SK-N-SH (cell line): ENCODE measurements around the gene PFKFB3. TPM values are rescaled to one million over a fixed set of nuclear protein-coding genes. Genes with fewer than 3 reads are reported as not detected.

Source experiments
- CTCF ChIA-PET: fragments of 300-600, 350-600 bp; formaldehyde crosslinking; extraction: SDS; loops from one replicate; lab custom pipeline; 2021; lab: Yijun Ruan, JAX
- POLR2A ChIA-PET: fragments of 350-600 bp; sonication (Branson Sonifier 250); formaldehyde crosslinking; extraction: SDS; loops from one replicate; lab custom pipeline; 2020; ENCODE audit warnings: antibody characterized with exemption, inconsistent platforms; lab: Yijun Ruan, JAX
- DNase-seq: peaks from one replicate; pipeline ENCODE4 v3.0.0; 2012
- H2AFZ ChIP-seq: fragments of 200-600 bp; sonication (generic); 2 replicates; pipeline ENCODE4 v1.8.1; 2016; ENCODE audit warnings: antibody characterized with exemption, mild to moderate bottlenecking, low read depth
- H3F3A ChIP-seq: fragments of 200-600 bp; sonication (generic); replicated peaks from 2 replicates; pipeline ENCODE3; 2016; ENCODE audit warnings: antibody characterized with exemption, mild to moderate bottlenecking; ENCODE audit not compliant: insufficient read depth
- H3K27ac ChIP-seq, 2 experiments: fragments of 200-500 bp in 1 of 2; fragments of 200-600 bp in 1 of 2; sonication (Bioruptor generic) in 1 of 2; sonication (generic), shearing (Covaris generic) in 1 of 2; 2 replicates each; pipeline versions ENCODE4 v1.5.1 to v1.6.1; 2014 to 2016; ENCODE audit warnings: low read depth in 2 of 2, inconsistent platforms in 1 of 2, low read length in 1 of 2, mild to moderate bottlenecking in 1 of 2, mixed read lengths in 1 of 2
- H3K27me3 ChIP-seq: fragments of 200-600 bp; sonication (generic), shearing (Covaris generic); 2 replicates; pipeline ENCODE4 v1.6.1; 2016; ENCODE audit warnings: mixed run types; ENCODE audit not compliant: insufficient read depth
- H3K36me3 ChIP-seq, 2 experiments: fragments of 200-500 bp in 1 of 2; fragments of 200-600 bp in 1 of 2; sonication (Bioruptor generic) in 1 of 2; sonication (generic) in 1 of 2; replicated peaks in 1 of 2; 2 replicates each; pipeline versions ENCODE3 to v1.5.1; 2014 to 2016; ENCODE audit warnings: low read length in 1 of 2, mild to moderate bottlenecking in 1 of 2; ENCODE audit not compliant: insufficient read depth in 2 of 2, control insufficient read depth in 1 of 2
- H3K4me1 ChIP-seq, 2 experiments: fragments of 200-500 bp in 1 of 2; fragments of 200-600 bp in 1 of 2; sonication (Bioruptor generic) in 1 of 2; sonication (generic), shearing (Covaris generic) in 1 of 2; 2 replicates each; pipeline versions ENCODE4 v1.5.1 to v1.6.1; 2014 to 2016; ENCODE audit warnings: low read depth in 1 of 2, low read length in 1 of 2, mixed run types in 1 of 2; ENCODE audit not compliant: insufficient read depth in 2 of 2, control insufficient read depth in 1 of 2
- H3K4me2 ChIP-seq: fragments of 200-600 bp; sonication (generic), shearing (Covaris generic); 2 replicates; pipeline ENCODE4 v1.6.1; 2017; ENCODE audit warnings: mixed run types
- H3K4me3 ChIP-seq, 2 experiments: fragments of 200-500 bp in 1 of 2; fragments of 200-600 bp in 1 of 2; sonication (Bioruptor generic) in 1 of 2; sonication (generic), shearing (Covaris generic) in 1 of 2; 2 replicates each; pipeline versions ENCODE4 v1.5.1 to v1.8.1; 2014 to 2016; ENCODE audit warnings: low read depth in 2 of 2, inconsistent platforms in 1 of 2, low read length in 1 of 2, mild to moderate bottlenecking in 1 of 2, mixed read lengths in 1 of 2, moderate library complexity in 1 of 2
- H3K79me2 ChIP-seq: fragments of 200-600 bp; sonication (generic); 2 replicates; pipeline ENCODE4 v1.8.1; 2017; ENCODE audit warnings: mild to moderate bottlenecking; ENCODE audit not compliant: insufficient read depth
- H3K9ac ChIP-seq: fragments of 200-600 bp; sonication (generic); 2 replicates; pipeline ENCODE4 v1.6.1; 2017; ENCODE audit warnings: mixed run types
- H3K9me2 ChIP-seq: fragments of 200-600 bp; sonication (generic); 2 replicates; pipeline ENCODE4 v1.6.1; 2017; ENCODE audit warnings: mixed run types
- H3K9me3 ChIP-seq: fragments of 200-600 bp; sonication (generic); 2 replicates; pipeline ENCODE4 v1.6.1; 2017; ENCODE audit warnings: mixed run types, mild to moderate bottlenecking, moderate library complexity
- H4K20me1 ChIP-seq: fragments of 200-600 bp; sonication (generic); 2 replicates; pipeline ENCODE4 v1.6.1; 2017; ENCODE audit warnings: mild to moderate bottlenecking, mixed run types; ENCODE audit not compliant: insufficient read depth
- CHD2 ChIP-seq: fragments of 150-350 bp; IDR thresholded peaks from 2 replicates; pipeline ENCODE4 v1.6.1; 2018; ENCODE audit warnings: low read length; ENCODE audit not compliant: partially characterized antibody
- ELF1 ChIP-seq: IDR thresholded peaks from 2 replicates; pipeline ENCODE4 v1.4.0; 2012
- EP300 ChIP-seq, 2 experiments: IDR thresholded peaks; 2 replicates each; pipeline versions ENCODE4 v1.4.0 to v1.6.1; 2012; ENCODE audit warnings: borderline replicate concordance in 1 of 2, low read depth in 1 of 2, low read length in 1 of 2
- EZH2phosphoT487 ChIP-seq: fragments of 200-600 bp; sonication (generic); IDR thresholded peaks from 2 replicates; pipeline ENCODE4 v1.6.1; 2017; ENCODE audit warnings: low read depth, mixed run types, mild to moderate bottlenecking, antibody characterized with exemption, moderate library complexity, borderline replicate concordance
- FOSL2 ChIP-seq: IDR thresholded peaks from 2 replicates; pipeline ENCODE4 v1.4.0; 2012; ENCODE audit warnings: low read depth, mild to moderate bottlenecking, moderate library complexity, borderline replicate concordance
- FOXJ3 ChIP-seq: sonication (generic); formaldehyde crosslinking; IDR thresholded peaks from 2 replicates; pipeline ENCODE4 v1.5.1; 2020; ENCODE audit warnings: mild to moderate bottlenecking, missing genetic modification reagents
- MEF2A ChIP-seq: IDR thresholded peaks from 2 replicates; pipeline ENCODE4 v1.4.0; 2012; ENCODE audit warnings: low read depth, borderline replicate concordance
- NFIC ChIP-seq: IDR thresholded peaks from 2 replicates; pipeline ENCODE4 v1.4.0; 2012; ENCODE audit warnings: borderline replicate concordance
- NRF1 ChIP-seq: IDR thresholded peaks from 2 replicates; pipeline ENCODE4 v1.6.1; 2012; ENCODE audit warnings: low read depth, mild to moderate bottlenecking, low read length
- RAD21 ChIP-seq: IDR thresholded peaks from 2 replicates; pipeline ENCODE4 v1.6.1; 2012; ENCODE audit warnings: mild to moderate bottlenecking, low read length
- RFX5 ChIP-seq: IDR thresholded peaks from 2 replicates; pipeline ENCODE4 v1.6.1; 2012; ENCODE audit warnings: mild to moderate bottlenecking, improper control_type of control experiment, low read length
- RXRA ChIP-seq: IDR thresholded peaks from 2 replicates; pipeline ENCODE4 v1.4.0; 2012; ENCODE audit warnings: low read depth, mild to moderate bottlenecking, borderline replicate concordance
- SIN3A ChIP-seq: IDR thresholded peaks from 2 replicates; pipeline ENCODE4 v1.6.1; 2012; ENCODE audit warnings: low read depth, mild to moderate bottlenecking, low read length, moderate library complexity, borderline replicate concordance
- SMC3 ChIP-seq: IDR thresholded peaks from 2 replicates; pipeline ENCODE4 v1.6.1; 2012; ENCODE audit warnings: low read depth, low read length, improper control_type of control experiment
- TAF1 ChIP-seq: IDR thresholded peaks from 2 replicates; pipeline ENCODE4 v1.6.1; 2012; ENCODE audit warnings: low read depth, mild to moderate bottlenecking, low read length, moderate library complexity, borderline replicate concordance
- TEAD4 ChIP-seq: IDR thresholded peaks from 2 replicates; pipeline ENCODE4 v1.4.0; 2012; ENCODE audit warnings: mild to moderate bottlenecking, borderline replicate concordance; ENCODE audit not compliant: insufficient read depth
- YY1 ChIP-seq: IDR thresholded peaks from 2 replicates; pipeline ENCODE4 v1.4.0; 2012; ENCODE audit warnings: low read depth, mild to moderate bottlenecking
- WGBS: methylation state at CpG from one replicate; pipeline ENCODE4 v1.1.6; 2017; ENCODE audit warnings: low lambda C conversion rate; 5-methylcytosine and 5-hydroxymethylcytosine counted together
- polyA plus RNA-seq, 3 experiments: library from polyadenylated mRNA; depleted of rRNA; stranded (reverse); fragments of >200 nt; gene quantifications; 2 replicates each; pipeline ENCODE4 v1.2.3, GENCODE V29; 2012
- TF ChIP-seq, protein P1 (sequence below): IDR thresholded peaks from 2 replicates; pipeline ENCODE4 v1.6.1; 2012; ENCODE audit warnings: mild to moderate bottlenecking, low read depth, low read length, moderate library complexity
- TF ChIP-seq, protein P2 (sequence below): IDR thresholded peaks from 2 replicates; pipeline ENCODE4 v1.4.0; 2012; ENCODE audit warnings: low read depth, borderline replicate concordance
- TF ChIP-seq, protein P3 (sequence below): fragments of 150-350 bp; IDR thresholded peaks from 2 replicates; pipeline ENCODE4 v1.6.1; 2017; ENCODE audit warnings: antibody characterized with exemption, low read length, low read depth, borderline replicate concordance
- TF ChIP-seq, protein P4 (sequence below): IDR thresholded peaks from 2 replicates; pipeline ENCODE4 v1.4.0; 2012; ENCODE audit warnings: low read depth

The PFKFB3 gene
- polyA plus RNA-seq, 1 of the 3 experiments (the other 2 are of a cell fraction): 59.7 TPM

DNA sequence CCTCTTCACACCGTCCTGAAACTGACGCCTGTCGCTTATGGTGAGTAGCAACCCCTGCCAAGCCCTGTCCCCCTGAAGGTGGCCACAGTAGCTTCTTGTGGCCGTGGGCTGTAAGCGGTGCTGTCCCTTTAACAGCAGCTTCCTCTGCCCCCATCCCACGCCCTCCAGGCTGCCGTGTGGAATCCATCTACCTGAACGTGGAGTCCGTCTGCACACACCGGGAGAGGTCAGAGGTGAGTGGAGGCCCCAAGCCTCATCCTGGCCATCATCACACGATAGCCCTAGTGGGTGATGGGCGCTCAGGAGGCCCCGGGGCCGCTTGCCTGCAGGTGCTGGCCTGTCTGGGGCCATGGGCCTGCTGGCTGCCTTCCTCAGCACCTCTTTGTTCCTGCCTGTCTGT lies 21.2 kb downstream of the PFKFB3 start:
- Histone ChIP-seq H3K9me3 (no peaks in the 10 kb centered on the region), H3K4me2 (no peak overlapping the region), H4K20me1 (no peaks in the 10 kb centered on the region; the same call in 1 of the 2 replicates), H3F3A (peaks cover 42% of the 10 kb centered on the region), H3K27ac (peak overlapping the region in 1 of 2 experiments; percentile 20; a peak in 1 of 4 replicates), H3K27me3 (no peaks in the 10 kb centered on the region), H3K4me3 (no peak overlapping the region), H3K36me3 (peaks cover 68 to 81% of the 10 kb centered on the region in 2 experiments), H3K9me2 (no peaks in the 10 kb centered on the region), H3K79me2 (peaks cover 48% of the 10 kb centered on the region), H3K9ac (no peak overlapping the region), H3K4me1 (peaks cover 0 to 27% of the 10 kb centered on the region in 2 experiments; a peak in 3 of 4 replicates), H2AFZ (no peak overlapping the region)
- ChIA-PET CTCF (interaction anchor here (1.3 to 2.1 kb wide), 3 partner anchors 11 to 177 kb away, joined by 3 to 8 read pairs (median 4); partner anchors contain the start of gene PFKFB3), POLR2A (no interaction called here)
- TF ChIP-seq RAD21 (no peak), YY1 (no peak), RXRA (no peak), SMC3 (no peak), TEAD4 (no peak), TAF1 (no peak), SIN3A (no peak), CHD2 (no peak), NRF1 (no peak)
- TF ChIP-seq, protein P1, sequence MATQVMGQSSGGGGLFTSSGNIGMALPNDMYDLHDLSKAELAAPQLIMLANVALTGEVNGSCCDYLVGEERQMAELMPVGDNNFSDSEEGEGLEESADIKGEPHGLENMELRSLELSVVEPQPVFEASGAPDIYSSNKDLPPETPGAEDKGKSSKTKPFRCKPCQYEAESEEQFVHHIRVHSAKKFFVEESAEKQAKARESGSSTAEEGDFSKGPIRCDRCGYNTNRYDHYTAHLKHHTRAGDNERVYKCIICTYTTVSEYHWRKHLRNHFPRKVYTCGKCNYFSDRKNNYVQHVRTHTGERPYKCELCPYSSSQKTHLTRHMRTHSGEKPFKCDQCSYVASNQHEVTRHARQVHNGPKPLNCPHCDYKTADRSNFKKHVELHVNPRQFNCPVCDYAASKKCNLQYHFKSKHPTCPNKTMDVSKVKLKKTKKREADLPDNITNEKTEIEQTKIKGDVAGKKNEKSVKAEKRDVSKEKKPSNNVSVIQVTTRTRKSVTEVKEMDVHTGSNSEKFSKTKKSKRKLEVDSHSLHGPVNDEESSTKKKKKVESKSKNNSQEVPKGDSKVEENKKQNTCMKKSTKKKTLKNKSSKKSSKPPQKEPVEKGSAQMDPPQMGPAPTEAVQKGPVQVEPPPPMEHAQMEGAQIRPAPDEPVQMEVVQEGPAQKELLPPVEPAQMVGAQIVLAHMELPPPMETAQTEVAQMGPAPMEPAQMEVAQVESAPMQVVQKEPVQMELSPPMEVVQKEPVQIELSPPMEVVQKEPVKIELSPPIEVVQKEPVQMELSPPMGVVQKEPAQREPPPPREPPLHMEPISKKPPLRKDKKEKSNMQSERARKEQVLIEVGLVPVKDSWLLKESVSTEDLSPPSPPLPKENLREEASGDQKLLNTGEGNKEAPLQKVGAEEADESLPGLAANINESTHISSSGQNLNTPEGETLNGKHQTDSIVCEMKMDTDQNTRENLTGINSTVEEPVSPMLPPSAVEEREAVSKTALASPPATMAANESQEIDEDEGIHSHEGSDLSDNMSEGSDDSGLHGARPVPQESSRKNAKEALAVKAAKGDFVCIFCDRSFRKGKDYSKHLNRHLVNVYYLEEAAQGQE: no peak
- TF ChIP-seq, protein P2, sequence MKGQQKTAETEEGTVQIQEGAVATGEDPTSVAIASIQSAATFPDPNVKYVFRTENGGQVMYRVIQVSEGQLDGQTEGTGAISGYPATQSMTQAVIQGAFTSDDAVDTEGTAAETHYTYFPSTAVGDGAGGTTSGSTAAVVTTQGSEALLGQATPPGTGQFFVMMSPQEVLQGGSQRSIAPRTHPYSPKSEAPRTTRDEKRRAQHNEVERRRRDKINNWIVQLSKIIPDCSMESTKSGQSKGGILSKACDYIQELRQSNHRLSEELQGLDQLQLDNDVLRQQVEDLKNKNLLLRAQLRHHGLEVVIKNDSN: no peak
- 97% methylated on average over 9 of the region's 14 CpGs for WGBS
- DNase-seq: peak; percentile 12

DNA sequence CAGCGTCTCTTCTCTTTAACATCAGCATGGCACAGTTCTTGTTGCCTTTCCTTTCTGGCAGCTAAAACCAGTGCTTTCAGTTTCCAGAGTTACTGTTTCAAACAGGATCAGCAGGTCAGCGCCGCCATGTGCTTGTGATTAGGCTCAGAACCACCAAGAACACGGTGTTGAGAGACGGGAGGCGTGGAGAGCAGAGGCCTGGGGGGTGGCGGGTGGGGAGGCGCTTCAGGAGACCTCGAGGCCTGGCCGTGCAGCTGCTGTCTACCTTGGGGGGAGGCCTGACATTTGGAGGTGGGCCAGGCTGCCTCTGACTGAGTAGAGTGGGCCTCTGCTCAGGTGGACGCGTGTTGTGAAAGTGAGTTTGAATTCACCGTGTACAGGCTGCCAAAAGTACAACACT lies 22.0 kb downstream of the PFKFB3 start:
- Histone ChIP-seq H3K4me3 (no peak overlapping the region), H3K9me3 (no peaks in the 10 kb centered on the region), H3K79me2 (peaks cover 51% of the 10 kb centered on the region), H3F3A (peaks cover 42% of the 10 kb centered on the region), H3K4me1 (peaks cover 0 to 22% of the 10 kb centered on the region in 2 experiments; a peak in 3 of 4 replicates), H3K27ac (peak overlapping the region in 1 of 2 experiments; percentile 20; a peak in 1 of 4 replicates), H3K9ac (no peak overlapping the region), H2AFZ (no peak overlapping the region), H3K9me2 (no peaks in the 10 kb centered on the region), H3K4me2 (no peak overlapping the region), H3K27me3 (no peaks in the 10 kb centered on the region), H3K36me3 (peaks cover 69 to 80% of the 10 kb centered on the region in 2 experiments), H4K20me1 (no peaks in the 10 kb centered on the region; the same call in 1 of the 2 replicates)
- ChIA-PET CTCF (interaction anchor here (1.2 to 2.1 kb wide), 2 partner anchors 23 to 177 kb away, joined by 4 to 8 read pairs; partner anchors contain the start of gene PFKFB3), POLR2A (no interaction called here)
- DNase-seq: peak; percentile 14
- WGBS: 89% methylated on average over 13 of the region's 13 CpGs
- TF ChIP-seq FOSL2 (no peak), ELF1 (no peak), RFX5 (no peak), EZH2phosphoT487 (no peak), SIN3A (no peak), FOXJ3 (CRISPR knock-in tag) (no peak), CHD2 (no peak), NFIC (no peak), NRF1 (no peak), MEF2A (no peak), EP300 (IDR thresholded peaks at IDR 0.05; ENCODE audit: borderline replicate concordance in 1 of 2, low read depth in 1 of 2, low read length in 1 of 2) (no peak), SMC3 (no peak), TEAD4 (no peak)
- TF ChIP-seq, protein P2: no peak
- TF ChIP-seq, protein P3, sequence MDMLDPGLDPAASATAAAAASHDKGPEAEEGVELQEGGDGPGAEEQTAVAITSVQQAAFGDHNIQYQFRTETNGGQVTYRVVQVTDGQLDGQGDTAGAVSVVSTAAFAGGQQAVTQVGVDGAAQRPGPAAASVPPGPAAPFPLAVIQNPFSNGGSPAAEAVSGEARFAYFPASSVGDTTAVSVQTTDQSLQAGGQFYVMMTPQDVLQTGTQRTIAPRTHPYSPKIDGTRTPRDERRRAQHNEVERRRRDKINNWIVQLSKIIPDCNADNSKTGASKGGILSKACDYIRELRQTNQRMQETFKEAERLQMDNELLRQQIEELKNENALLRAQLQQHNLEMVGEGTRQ: no peak
- TF ChIP-seq, protein P4, sequence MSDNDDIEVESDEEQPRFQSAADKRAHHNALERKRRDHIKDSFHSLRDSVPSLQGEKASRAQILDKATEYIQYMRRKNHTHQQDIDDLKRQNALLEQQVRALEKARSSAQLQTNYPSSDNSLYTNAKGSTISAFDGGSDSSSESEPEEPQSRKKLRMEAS: no peak
